ENCODE data around the gene CACNA1H. TPM values are rescaled to one million over a fixed set of nuclear protein-coding genes. Genes with fewer than 3 reads are reported as not detected.
"Not testable (repeated sequence)": the region's sequence is repeated elsewhere in the genome, so short reads cannot be mapped to it uniquely, and the experiment has no call there.

The CACNA1H gene
- polyA plus RNA-seq, 1 experiment = 0.37 TPM

- H3K4me3 ChIP-seq (ENCODE audit: low read depth, low read length) = no peak overlapping the region
- ChIA-PET CTCF (interaction anchor here (1.3 kb wide), 1 partner anchor 15 kb away, joined by 3 read pairs; no protein-coding TSS in a partner anchor), POLR2A (no interaction called here)
- no peak for TF ChIP-seq CTCF (IDR thresholded peaks at IDR 0.05; ENCODE audit: insufficient read depth, low read depth, low read length)
- DNase-seq (ENCODE audit: low read depth) = no peak
- no peaks in the 10 kb centered on the region for H3K36me3 ChIP-seq (ENCODE audit: control insufficient read depth, insufficient read depth, low read length)
- peaks cover 22% of the 10 kb centered on the region for H3K27me3 ChIP-seq (ENCODE audit: control insufficient read depth, insufficient read depth, low read length)
Observed at GRCh38 chr16:1263591-1264344, 110.9 kb downstream of the CACNA1H start.

- Histone ChIP-seq H3K36me3 (ENCODE audit: control insufficient read depth, insufficient read depth, low read length) (no peaks in the 10 kb centered on the region), H3K4me3 (ENCODE audit: low read depth, low read length) (no peak overlapping the region), H3K27me3 (ENCODE audit: control insufficient read depth, insufficient read depth, low read length) (peaks cover 15% of the 10 kb centered on the region)
- ChIA-PET POLR2A (no interaction called here), CTCF (no interaction called here)
- DNase-seq (ENCODE audit: low read depth) = no peak
- TF ChIP-seq CTCF (IDR thresholded peaks at IDR 0.05; ENCODE audit: insufficient read depth, low read depth, low read length) = no peak
Observed at GRCh38 chr16:1264345-1265089, 111.6 kb downstream of the CACNA1H start.

- H3K36me3 ChIP-seq (ENCODE audit: control insufficient read depth, insufficient read depth, low read length) = no peaks in the 10 kb centered on the region
- no peak for TF ChIP-seq CTCF (IDR thresholded peaks at IDR 0.05; ENCODE audit: insufficient read depth, low read depth, low read length)
- no peak for DNase-seq (ENCODE audit: low read depth)
- CTCF ChIA-PET = no interaction called here
- H3K4me3 ChIP-seq (ENCODE audit: low read depth, low read length) = no peak overlapping the region
- POLR2A ChIA-PET = no interaction called here
- peaks cover 11% of the 10 kb centered on the region for H3K27me3 ChIP-seq (ENCODE audit: control insufficient read depth, insufficient read depth, low read length)
Observed at GRCh38 chr16:1265090-1265630, 112.3 kb downstream of the CACNA1H start.

- CTCF ChIA-PET = no interaction called here
- TF ChIP-seq CTCF (IDR thresholded peaks at IDR 0.05; ENCODE audit: insufficient read depth, low read depth, low read length) = no peak
- POLR2A ChIA-PET = no interaction called here
- no peak overlapping the region for H3K4me3 ChIP-seq (ENCODE audit: low read depth, low read length)
- no peaks in the 10 kb centered on the region for H3K36me3 ChIP-seq (ENCODE audit: control insufficient read depth, insufficient read depth, low read length)
- DNase-seq (ENCODE audit: low read depth) = no peak
- H3K27me3 ChIP-seq (ENCODE audit: control insufficient read depth, insufficient read depth, low read length) = peaks cover 7% of the 10 kb centered on the region
Observed at GRCh38 chr16:1265826-1266225, 112.9 kb downstream of the CACNA1H start.

GRCh38 chr16:1269418-1269817 is 116.5 kb downstream of the CACNA1H start:
- ChIA-PET POLR2A (interaction anchor here (0.6 kb wide), 1 partner anchor 19 kb away, joined by 4 read pairs; no protein-coding TSS in a partner anchor), CTCF (interaction anchor here (2.8 kb wide), 1 partner anchor 32 kb away, joined by 6 read pairs; no protein-coding TSS in a partner anchor)
- not testable (repeated sequence) for H3K27me3 ChIP-seq (ENCODE audit: control insufficient read depth, insufficient read depth, low read length); DNase-seq (ENCODE audit: low read depth); H3K36me3 ChIP-seq (ENCODE audit: control insufficient read depth, insufficient read depth, low read length); H3K4me3 ChIP-seq (ENCODE audit: low read depth, low read length)
